ENCODE measurements around the gene YPEL5.

The YPEL5 gene

DNA sequence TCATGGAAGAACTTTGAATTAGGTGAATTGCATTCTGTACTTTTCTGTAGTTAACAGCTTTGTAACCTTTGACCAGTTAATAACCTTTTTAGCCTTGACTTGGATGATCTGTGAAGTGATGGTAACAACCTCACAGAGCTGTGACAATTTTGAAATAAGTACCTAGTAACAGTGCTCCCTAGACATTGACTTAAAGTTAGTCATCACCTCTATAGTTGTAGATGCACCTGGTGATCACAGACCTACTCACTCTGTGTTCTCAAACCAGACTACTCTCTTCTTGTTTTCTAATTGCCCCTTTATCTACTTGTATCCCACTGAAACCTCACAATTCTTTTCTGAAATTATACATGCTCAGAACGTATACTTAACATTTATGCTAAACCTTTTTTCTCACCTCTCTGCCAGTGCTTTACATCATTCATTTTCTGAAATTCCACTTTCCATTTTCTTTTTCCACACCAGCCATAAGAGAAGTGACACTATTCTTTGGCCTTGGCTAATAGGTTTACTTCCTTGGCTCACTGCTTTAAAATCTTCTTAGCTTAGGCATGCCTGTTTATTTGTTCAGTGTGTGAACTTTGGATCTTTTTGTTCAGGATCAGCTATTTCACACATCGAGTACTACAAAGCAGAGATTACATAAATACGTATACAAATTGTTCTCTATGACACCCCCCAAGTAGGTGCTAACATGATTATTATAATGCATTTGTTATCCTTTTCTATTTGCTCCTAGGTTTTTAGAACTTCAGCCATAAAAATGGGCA lies 9.3 kb downstream of the YPEL5 start:
- no peak for TF ChIP-seq CTCF (IDR thresholded peaks at IDR 0.05; ENCODE audit: poor library complexity, severe bottlenecking)
- no peak for ATAC-seq (ENCODE audit: low read depth)
- Histone ChIP-seq H3K27ac (ENCODE audit: poor library complexity, severe bottlenecking) (no peak overlapping the region), H3K36me3 (ENCODE audit: low read depth) (peaks cover 67% of the 10 kb centered on the region), H3K27me3 (ENCODE audit: insufficient read depth, poor library complexity, severe bottlenecking) (no peaks in the 10 kb centered on the region), H3K4me1 (ENCODE audit: insufficient read depth, poor library complexity, severe bottlenecking) (no peaks in the 10 kb centered on the region), H3K4me3 (ENCODE audit: severe bottlenecking) (no peak overlapping the region), H3K9me3 (ENCODE audit: severe bottlenecking) (no peaks in the 10 kb centered on the region)
- no peak for DNase-seq (ENCODE audit: low spot score)

GRCh38 chr2:30157616-30158015 lies 10.8 kb downstream of the YPEL5 start:
- no peak for DNase-seq (ENCODE audit: low spot score)
- TF ChIP-seq CTCF (IDR thresholded peaks at IDR 0.05; ENCODE audit: poor library complexity, severe bottlenecking) = no peak
- H3K27ac ChIP-seq (ENCODE audit: poor library complexity, severe bottlenecking) = no peak overlapping the region
- H3K27me3 ChIP-seq (ENCODE audit: insufficient read depth, poor library complexity, severe bottlenecking) = no peaks in the 10 kb centered on the region
- no peak for ATAC-seq (ENCODE audit: low read depth)
- no peaks in the 10 kb centered on the region for H3K9me3 ChIP-seq (ENCODE audit: severe bottlenecking)
- no peak overlapping the region for H3K4me3 ChIP-seq (ENCODE audit: severe bottlenecking)
- peaks cover 64% of the 10 kb centered on the region for H3K36me3 ChIP-seq (ENCODE audit: low read depth)
- H3K4me1 ChIP-seq (ENCODE audit: insufficient read depth, poor library complexity, severe bottlenecking) = no peaks in the 10 kb centered on the region

GRCh38 chr2:30159766-30160165 lies 13.0 kb downstream of the YPEL5 start:
- Histone ChIP-seq H3K27ac (ENCODE audit: poor library complexity, severe bottlenecking) (no peak overlapping the region), H3K9me3 (ENCODE audit: severe bottlenecking) (no peaks in the 10 kb centered on the region), H3K36me3 (ENCODE audit: low read depth) (peaks cover 50% of the 10 kb centered on the region), H3K27me3 (ENCODE audit: insufficient read depth, poor library complexity, severe bottlenecking) (no peaks in the 10 kb centered on the region), H3K4me3 (ENCODE audit: severe bottlenecking) (no peak overlapping the region), H3K4me1 (ENCODE audit: insufficient read depth, poor library complexity, severe bottlenecking) (no peaks in the 10 kb centered on the region)
- DNase-seq (ENCODE audit: low spot score) = no peak
- TF ChIP-seq CTCF (IDR thresholded peaks at IDR 0.05; ENCODE audit: poor library complexity, severe bottlenecking) = no peak
- ATAC-seq (ENCODE audit: low read depth) = no peak

DNA sequence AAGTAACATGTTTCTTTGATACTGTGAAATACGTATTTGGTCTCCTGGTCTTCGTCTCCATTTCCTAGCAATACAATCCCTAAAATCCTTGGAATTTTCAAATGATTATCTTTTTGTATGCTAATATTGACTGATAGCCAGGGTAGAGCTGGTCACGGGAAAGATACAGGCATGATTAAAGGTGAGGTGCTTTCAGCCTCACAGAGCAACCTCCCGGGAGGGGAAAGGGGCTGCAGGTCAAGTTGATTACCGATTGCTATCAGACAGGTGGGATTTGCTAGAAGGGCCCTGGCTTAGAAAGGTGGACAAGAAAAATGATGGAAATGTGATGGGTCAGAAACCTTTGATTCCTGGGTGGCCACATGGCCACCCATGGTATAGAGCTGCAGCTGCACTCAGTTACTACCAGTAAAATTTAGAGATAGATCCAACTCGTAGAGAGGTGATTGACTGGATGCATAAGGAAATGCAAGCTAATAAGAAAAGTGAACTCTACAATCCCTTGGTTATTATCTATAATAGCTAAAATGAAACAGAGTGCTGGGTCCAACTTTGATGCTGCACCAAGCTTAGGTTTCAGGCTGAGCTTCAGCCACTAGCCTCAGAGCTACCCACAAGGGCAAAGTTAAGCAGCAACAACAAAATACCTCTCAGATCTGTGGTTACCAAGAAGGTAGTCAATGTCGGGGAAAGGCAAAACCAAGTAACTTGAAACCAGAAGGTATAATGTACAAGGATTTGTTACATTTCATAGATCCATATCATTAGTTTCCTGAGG lies 15.3 kb downstream of the YPEL5 start:
- H3K36me3 ChIP-seq (ENCODE audit: low read depth) = peaks cover 31% of the 10 kb centered on the region
- no peak for TF ChIP-seq CTCF (IDR thresholded peaks at IDR 0.05; ENCODE audit: poor library complexity, severe bottlenecking)
- no peaks in the 10 kb centered on the region for H3K4me1 ChIP-seq (ENCODE audit: insufficient read depth, poor library complexity, severe bottlenecking)
- DNase-seq (ENCODE audit: low spot score) (no peak), ATAC-seq (ENCODE audit: low read depth) (no peak)
- no peak overlapping the region for H3K4me3 ChIP-seq (ENCODE audit: severe bottlenecking)
- no peak overlapping the region for H3K27ac ChIP-seq (ENCODE audit: poor library complexity, severe bottlenecking)
- no peaks in the 10 kb centered on the region for H3K9me3 ChIP-seq (ENCODE audit: severe bottlenecking)
- no peaks in the 10 kb centered on the region for H3K27me3 ChIP-seq (ENCODE audit: insufficient read depth, poor library complexity, severe bottlenecking)

DNA sequence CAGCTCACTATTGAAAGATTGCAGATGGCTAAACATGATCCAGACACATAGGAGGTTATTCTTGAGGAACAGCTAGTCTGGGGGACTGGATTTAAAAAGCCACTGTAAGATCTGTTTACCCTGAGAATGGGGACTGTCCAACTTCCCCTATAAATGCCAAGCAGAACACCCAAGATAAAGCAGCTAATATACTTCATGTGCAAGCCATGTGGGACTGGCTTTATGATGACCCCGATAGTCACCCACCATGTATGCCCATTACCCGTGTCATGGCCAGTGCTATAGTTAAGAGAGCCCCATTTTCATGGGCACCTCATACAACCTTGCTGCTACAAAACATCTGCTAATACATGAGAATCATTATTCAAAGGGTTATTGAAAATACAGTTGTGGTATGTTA lies 16.0 kb downstream of the YPEL5 start:
- ATAC-seq (ENCODE audit: low read depth) = no peak
- Histone ChIP-seq H3K36me3 (ENCODE audit: low read depth) (peaks cover 25% of the 10 kb centered on the region), H3K4me3 (ENCODE audit: severe bottlenecking) (no peak overlapping the region), H3K27me3 (ENCODE audit: insufficient read depth, poor library complexity, severe bottlenecking) (no peaks in the 10 kb centered on the region), H3K4me1 (ENCODE audit: insufficient read depth, poor library complexity, severe bottlenecking) (no peaks in the 10 kb centered on the region), H3K27ac (ENCODE audit: poor library complexity, severe bottlenecking) (no peak overlapping the region), H3K9me3 (ENCODE audit: severe bottlenecking) (no peaks in the 10 kb centered on the region)
- TF ChIP-seq CTCF (IDR thresholded peaks at IDR 0.05; ENCODE audit: poor library complexity, severe bottlenecking) = no peak
- no peak for DNase-seq (ENCODE audit: low spot score)
